Activated CD4-positive, CD25-positive, alpha-beta regulatory T cell (primary cell): ENCODE results near the gene CHST13.
"Not testable (repeated sequence)": the region's sequence is repeated elsewhere in the genome, so short reads cannot be mapped to it uniquely, and the experiment has no call there.

Experiments used
- DNase-seq, 4 experiments: peaks; one replicate each; lab custom pipeline; 2025; lab: John Stamatoyannopoulos, UW

Gene CHST13

GRCh38 chr3:126555795-126556636 is 32.1 kb downstream of the CHST13 start:
- no peak for DNase-seq

DNA sequence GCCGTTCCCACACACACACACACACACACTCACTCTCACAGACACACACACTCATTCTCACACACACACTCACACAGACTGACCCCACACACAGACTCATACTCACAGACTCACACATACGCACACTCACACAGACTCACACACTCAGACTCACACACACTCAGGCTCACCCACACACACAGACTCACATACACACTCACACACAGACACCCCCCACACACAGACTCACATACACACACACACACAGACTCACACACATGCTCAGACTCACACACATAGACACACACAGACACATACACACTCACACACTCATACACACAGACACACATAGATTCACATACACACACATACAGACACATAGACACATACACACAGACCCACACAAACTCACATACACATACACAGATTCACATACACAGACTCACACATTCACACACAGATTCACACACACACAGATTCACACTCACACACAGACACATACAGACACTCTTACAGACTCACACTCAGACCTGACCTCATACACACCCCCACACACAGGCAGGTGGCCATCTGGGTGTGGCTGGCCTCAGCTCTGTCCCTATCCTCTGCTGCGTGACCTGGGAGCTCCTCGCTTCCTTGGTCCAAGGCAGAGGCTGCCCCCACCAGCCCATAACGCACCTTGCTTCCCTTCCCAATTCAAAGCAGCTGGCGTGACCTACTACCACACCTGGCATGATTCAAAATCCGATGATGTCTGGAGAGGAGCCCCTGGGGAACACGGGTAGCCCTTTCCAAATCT is 32.9 kb downstream of the CHST13 start:
- DNase-seq: no peak

GRCh38 chr3:126557415-126557745 is 33.4 kb downstream of the CHST13 start:
- no peak for DNase-seq

DNA sequence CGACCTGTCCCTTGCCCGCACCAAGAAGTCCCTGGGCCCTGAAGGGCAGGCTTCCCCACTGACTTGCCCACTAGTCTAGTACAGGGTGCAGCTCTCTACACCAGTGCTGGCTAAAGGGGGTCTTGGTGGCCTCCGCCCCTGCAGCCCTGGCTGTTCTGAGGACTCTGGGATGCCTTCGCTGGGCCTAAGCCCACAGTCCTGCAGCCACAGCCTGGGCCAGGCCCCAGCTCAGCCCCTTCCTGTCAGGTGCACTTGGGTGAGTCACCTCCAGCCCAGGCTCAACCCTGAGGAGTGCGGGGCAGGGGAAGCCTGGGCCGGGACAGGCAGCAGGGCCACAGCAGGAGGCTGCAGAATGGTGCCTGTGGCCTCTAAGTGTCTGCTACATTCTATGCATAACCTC is 33.8 kb downstream of the CHST13 start:
- no peak for DNase-seq

DNA sequence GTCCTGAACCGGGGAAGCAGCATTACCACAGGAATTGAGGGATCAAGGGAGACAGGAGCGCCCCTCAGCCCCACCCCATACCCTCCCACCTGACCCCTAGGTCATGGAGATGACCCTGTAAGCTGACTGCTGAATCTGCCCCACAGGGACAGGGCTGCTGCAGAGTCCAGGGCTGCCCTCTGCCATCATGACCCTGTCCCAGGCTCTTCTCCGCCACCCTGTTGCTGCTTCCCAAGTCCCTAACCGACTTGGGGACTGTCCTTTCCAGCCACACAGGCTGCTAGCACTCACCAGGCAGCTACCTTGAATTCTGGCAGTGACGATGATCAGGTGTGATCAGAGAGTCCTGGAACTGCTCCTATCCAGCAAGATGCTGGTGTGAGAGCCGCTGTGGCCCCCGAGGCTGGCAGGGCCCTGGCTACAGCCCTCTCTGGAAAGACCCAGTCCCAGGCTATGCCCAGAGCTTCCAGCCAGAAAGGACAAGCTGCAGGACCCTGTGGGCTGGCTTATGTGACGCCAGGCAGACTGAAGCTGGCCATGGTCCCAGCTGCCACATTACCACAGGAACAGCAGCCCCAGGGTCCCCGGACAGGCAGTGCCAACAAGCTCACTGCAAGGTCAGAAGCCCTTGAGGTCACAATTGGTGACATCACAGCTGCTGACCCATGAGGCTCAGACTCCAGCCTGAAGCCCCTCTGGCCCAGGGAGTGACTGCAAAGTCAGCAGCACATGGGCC is 34.5 kb downstream of the CHST13 start, which contains the start of gene C3orf22:
Gene C3orf22 (minus strand): TSS at position 597 of the 736 bp plus-strand sequence. CDS start 5,542 bp downstream, outside the sequence.
- no peak for DNase-seq

- DNase-seq: no peak
Observed at GRCh38 chr3:126562737-126563276, 38.9 kb downstream of the CHST13 start.

DNA sequence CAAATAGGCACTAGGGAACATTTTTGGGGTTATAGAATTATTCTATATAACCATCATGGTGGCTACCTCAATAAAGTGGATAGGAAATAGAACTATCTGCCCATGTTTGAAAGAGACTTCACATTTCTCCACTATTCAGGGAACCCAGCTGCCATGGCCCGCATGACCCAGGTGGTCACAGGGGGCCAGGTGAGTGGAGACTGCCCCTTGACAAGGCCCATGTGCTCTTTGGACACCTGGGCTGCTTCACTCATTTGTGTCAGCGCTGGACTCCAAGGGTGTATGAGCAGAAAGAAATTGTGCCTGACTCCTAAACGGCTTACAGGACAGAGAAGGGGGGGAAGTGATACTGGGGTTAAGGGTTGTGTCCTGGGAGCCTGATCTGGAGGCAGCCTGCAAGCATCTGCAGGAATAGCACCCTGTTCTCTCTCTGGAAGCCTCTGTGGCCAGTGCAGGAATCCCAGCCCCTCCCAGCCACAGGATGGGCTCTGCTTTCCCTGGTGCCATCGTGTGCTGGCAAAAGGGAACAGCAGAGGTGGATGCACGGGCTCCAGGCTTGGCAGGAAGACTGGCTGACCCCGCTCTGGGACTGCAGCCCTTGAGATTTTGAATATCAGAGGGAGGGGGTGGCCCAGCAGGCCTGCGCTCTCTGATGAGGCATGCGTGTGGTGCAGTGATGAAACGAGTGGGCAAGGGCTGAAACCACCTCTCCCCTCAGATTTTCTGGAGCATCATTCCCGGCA is 43.9 kb downstream of the CHST13 start:
- no peak for DNase-seq

DNA sequence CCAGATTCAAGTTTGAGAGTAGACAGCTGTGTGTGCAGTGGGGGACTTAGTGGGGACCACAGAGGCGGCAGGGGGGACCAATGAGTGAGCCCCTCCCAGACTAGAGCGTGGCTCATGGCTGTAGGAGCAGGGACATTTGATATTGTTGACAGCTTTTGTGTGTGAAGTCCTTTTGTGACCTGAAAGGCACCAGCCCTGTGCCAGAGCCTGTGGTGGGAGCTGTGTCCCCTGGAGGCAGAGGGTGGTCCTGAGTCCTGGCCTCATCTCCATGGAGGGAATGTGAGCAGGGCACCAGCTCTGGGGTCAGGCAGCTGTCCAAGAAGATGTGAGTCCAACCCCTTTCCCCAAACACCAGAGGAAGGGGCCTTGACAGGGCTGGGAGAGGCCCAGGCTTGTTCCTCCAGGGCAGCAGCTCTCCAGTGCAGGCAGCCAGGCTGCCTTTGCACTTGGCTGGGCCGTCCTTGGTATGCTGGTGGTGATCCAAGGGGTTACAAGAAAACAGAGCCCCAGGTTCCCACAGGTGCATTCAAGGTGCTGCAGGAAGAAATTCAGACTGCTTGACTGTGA is 44.9 kb downstream of the CHST13 start:
- no peak for DNase-seq

GRCh38 chr3:126569390-126569975 is 45.5 kb downstream of the CHST13 start:
- no peak for DNase-seq

DNA sequence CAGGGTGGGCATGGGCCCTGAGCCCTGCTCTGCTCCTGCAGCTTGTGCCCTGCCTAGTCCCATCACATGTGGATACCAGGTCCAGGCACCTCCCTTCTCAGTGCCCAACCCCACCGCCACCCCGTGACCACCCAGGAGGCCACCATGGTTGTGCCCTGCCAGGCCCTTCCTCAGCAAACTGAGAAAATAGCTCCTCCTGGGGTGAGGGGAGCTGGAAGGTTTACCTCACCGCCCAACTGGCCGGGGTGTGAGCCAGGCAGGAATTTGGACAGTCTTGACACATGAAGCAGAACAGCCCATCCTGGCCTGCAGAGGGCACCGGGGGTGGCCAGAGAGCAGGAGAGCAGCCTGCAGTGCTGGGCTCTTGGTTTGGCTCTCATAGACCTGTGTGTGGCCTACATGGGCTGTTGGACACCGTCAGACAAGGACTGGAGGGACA is 46.2 kb downstream of the CHST13 start:
- no peak for DNase-seq

- DNase-seq: no peak
Observed at GRCh38 chr3:126571078-126571477, 47.1 kb downstream of the CHST13 start.

- DNase-seq: no peak
Observed at GRCh38 chr3:126573492-126574117, 49.6 kb downstream of the CHST13 start.

GRCh38 chr3:126577261-126577660 is 53.3 kb downstream of the CHST13 start:
- DNase-seq: no peak

DNA sequence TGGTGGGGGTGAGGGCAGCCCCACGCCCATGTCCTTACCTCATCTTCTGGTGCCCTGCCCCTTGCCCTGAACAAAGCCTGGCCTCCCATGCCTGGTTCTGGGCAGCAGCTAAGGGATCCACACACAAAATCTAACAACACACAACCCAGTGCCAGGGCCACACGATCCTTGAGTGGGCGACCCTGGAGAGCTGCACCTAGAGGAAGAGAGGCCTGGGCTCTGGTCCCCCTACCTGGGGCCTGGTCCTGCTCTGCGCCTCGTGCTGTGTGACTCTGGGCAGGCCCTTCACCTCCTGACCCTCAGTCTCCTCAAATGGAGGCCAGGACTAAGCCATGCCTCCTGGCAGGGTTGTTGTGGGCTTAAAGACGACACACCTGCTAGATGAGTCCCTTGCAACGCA is 54.7 kb downstream of the CHST13 start:
- no peak for DNase-seq

DNA sequence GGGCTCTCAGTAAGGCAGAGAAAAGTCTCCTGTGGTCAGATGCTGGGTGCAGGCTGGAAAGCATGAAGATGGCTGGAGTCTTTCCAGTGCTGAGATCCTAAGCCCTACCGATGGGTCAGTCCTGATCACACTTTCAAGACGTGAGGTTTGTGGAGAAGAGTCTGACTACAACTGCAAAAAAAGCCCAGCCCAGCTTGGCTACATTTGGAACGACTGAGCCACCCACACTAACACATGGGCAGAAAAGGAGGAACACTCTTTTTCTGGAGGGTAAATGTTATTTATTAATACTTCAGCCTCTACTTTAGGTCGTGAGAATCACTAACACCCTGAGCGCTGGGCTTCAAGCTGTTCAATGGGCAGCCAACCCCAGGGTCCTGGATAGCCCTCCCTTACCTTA is 56.8 kb downstream of the CHST13 start:
- no peak for DNase-seq

- DNase-seq: no peak
Observed at GRCh38 chr3:126581569-126581968, 57.6 kb downstream of the CHST13 start.

DNA sequence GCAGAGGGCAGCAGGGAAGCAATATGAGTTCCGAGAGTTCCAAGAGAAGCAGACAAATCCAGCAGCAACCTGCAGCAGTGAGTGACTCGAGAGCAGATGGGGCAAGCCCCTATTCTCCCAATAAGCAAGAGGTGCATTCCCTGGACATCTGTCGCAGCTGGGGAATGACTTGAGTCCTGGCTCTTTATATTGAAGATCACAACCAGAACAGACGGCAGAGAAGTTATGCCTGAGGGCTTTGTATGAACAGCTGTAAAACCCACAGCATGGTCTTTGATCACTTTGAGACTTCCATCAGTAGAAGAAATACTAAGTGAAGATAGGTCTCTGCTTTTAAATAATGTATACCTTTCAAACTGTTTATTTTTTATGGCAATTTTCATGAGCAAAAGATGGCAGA is 58.4 kb downstream of the CHST13 start:
- no peak for DNase-seq

DNA sequence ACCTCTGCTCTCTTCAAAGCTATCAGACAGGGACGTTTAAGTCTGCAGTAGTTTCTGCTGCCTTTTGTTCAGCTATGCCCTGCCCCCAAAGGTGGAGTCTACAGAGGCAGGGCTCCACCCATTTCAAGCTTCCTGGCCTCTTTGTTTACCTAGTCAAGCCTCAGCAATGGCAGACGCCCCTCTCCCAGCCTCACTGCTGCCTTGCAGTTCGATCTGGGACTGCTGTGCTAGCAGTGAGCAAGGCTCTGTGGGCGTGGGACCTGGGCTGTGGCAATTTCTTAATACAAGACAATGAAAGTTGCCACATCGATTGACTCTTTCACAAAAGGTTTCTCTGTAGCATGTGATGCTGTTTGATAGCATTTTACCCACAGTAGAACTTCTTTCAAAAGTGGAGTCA is 67.6 kb downstream of the CHST13 start:
- DNase-seq: not testable (repeated sequence)
